Left ventricle myocardium inferior (tissue), 1 donor: ENCODE measurements around the gene ZNRF3. TPM values are rescaled to one million over a fixed set of nuclear protein-coding genes. Genes with fewer than 3 reads are reported as not detected.
A peak's percentile ranks its signal among the peaks of the same experiment; 100 is the strongest.

ENCODE experiments used
- DNase-seq: peaks from one replicate; pipeline ENCODE4 v3.0.0-alpha.2; 2020
- H3K27ac ChIP-seq: fragments of 200-600 bp; replicated peaks from 2 replicates; pipeline ENCODE4 v1.8.0; 2021
- H3K27me3 ChIP-seq: fragments of 200-600 bp; 2 replicates; pipeline ENCODE4 v1.8.0; 2021; ENCODE audit warnings: low read depth
- H3K36me3 ChIP-seq: fragments of 200-600 bp; 2 replicates; pipeline ENCODE4 v1.8.0; 2021
- H3K4me1 ChIP-seq: fragments of 200-600 bp; 2 replicates; pipeline ENCODE4 v1.8.0; 2021
- H3K4me3 ChIP-seq: fragments of 200-600 bp; 2 replicates; pipeline ENCODE4 v1.8.0; 2021; ENCODE audit warnings: mild to moderate bottlenecking, moderate library complexity
- H3K9me3 ChIP-seq: fragments of 200-600 bp; replicated peaks from 2 replicates; pipeline ENCODE4 v1.8.0; 2021
- intact Hi-C: fragments of 100-400 bp; cut with micrococcal nuclease; formaldehyde crosslinking; loops from one replicate; pipeline ENCODE4 v1.11.0; 2022
- total RNA-seq: library from RNA; stranded (reverse); fragmentation: NEBNext Ultra II Directional; extraction: Animal tissue kit (Norgen Biotek cat#: 25700); gene quantifications from one replicate; pipeline ENCODE4 v1.2.1, GENCODE V29; 2021
- TF ChIP-seq, protein P1 (sequence below): fragments of 200-600 bp; IDR thresholded peaks from 2 replicates; pipeline ENCODE4 v1.8.0; 2021; ENCODE audit warnings: antibody characterized with exemption, mild to moderate bottlenecking, borderline replicate concordance
- donor health status: DM: no; HTN: yes; CAD: no; lungs with severe emphysema.

ZNRF3 gene
- total RNA-seq, 1 donor from 2014 or later, result 6.3 TPM

DNA sequence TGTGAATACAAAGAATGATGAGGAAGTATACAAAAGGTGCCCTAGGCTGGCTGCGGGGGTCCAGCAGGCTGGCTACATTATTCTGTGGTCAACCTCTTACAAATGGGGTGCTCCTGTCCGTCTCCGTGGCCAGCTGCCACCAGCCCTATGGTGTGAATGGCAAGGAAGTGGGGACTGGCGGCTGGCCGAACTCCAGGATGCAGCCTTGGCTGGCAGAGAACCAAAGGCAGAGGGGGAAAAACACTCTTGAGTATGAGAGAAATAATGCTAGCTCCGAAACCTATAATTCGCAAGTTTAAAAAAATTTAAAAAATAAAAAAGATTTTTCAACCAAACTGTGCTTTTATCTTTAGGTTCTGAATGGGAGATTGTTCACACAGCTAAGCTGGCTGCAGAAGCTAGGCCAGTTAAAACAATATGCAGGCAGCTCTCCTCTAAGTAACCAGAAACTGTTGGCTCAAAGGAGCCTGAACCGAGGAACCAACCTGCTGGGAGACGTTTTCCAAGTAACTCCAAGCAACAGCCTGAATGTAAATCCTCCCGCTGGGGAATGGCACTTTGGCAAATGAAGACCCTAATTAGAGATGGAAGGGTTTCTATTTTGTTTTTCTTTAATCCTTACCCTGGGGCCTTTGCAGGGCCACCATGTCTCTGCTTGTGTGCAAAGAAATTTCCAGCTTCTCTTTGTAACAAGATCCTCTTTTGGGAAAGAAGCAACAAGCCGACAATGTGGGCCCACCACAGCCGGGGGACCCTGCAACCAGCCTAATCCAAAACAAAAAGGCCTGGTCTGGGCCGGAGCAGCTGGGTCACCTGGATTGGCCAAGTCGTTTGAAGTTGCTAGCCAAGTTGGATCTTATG, 128.1 kb downstream of the ZNRF3 start:
- intact Hi-C loops, result no loop called here
- DNase-seq, result peak; percentile 18
- Histone ChIP-seq H3K27me3 (no peaks in the 10 kb centered on the region), H3K27ac (no peak overlapping the region), H3K9me3 (no peaks in the 10 kb centered on the region), H3K4me1 (peaks cover 41% of the 10 kb centered on the region), H3K36me3 (no peaks in the 10 kb centered on the region), H3K4me3 (no peak overlapping the region)
- TF ChIP-seq, protein P1, sequence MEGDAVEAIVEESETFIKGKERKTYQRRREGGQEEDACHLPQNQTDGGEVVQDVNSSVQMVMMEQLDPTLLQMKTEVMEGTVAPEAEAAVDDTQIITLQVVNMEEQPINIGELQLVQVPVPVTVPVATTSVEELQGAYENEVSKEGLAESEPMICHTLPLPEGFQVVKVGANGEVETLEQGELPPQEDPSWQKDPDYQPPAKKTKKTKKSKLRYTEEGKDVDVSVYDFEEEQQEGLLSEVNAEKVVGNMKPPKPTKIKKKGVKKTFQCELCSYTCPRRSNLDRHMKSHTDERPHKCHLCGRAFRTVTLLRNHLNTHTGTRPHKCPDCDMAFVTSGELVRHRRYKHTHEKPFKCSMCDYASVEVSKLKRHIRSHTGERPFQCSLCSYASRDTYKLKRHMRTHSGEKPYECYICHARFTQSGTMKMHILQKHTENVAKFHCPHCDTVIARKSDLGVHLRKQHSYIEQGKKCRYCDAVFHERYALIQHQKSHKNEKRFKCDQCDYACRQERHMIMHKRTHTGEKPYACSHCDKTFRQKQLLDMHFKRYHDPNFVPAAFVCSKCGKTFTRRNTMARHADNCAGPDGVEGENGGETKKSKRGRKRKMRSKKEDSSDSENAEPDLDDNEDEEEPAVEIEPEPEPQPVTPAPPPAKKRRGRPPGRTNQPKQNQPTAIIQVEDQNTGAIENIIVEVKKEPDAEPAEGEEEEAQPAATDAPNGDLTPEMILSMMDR, result no peak

DNA sequence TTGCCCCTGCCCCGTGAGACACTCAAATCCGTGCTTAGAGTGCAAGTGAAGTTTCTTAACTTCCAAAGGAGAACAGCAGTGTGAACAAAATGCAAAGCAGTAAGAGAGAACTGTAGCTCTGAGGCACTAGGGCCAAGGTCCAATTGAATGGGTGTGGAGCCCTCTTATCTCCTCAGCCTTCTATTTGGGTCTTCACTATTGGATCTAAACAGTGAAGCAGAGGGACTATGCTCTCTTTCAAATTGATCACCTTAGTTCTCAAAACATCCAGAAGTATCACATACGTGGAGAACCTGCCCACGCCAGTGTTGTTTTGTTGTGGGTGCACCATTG, 128.7 kb downstream of the ZNRF3 start:
- Histone ChIP-seq H3K36me3 (no peaks in the 10 kb centered on the region), H3K27me3 (no peaks in the 10 kb centered on the region), H3K4me3 (no peak overlapping the region), H3K4me1 (peaks cover 41% of the 10 kb centered on the region), H3K9me3 (no peaks in the 10 kb centered on the region), H3K27ac (no peak overlapping the region)
- TF ChIP-seq, protein P1, result no peak
- intact Hi-C loops, result no loop called here
- no peak for DNase-seq

DNA sequence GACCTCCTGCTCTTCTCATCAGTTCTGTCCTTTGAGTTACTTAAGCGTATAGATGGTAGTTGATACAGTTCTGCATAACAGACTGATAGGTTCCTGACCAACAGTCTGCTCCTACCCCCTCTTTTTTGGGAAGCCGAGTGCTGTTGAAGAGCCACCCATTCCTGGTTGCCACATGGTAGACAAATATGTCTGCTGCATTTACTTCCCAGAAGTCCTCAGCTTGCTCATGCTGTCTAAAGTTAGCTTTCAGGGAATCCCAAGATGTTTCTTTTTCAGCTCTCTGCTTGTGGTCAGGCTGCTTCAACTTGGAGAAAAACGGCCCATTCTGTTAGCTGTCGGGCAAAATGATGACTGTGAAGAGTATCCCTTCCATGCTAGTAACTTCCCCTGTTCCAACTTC, 129.6 kb downstream of the ZNRF3 start:
- TF ChIP-seq, protein P1, result no peak
- no peak for DNase-seq

DNA sequence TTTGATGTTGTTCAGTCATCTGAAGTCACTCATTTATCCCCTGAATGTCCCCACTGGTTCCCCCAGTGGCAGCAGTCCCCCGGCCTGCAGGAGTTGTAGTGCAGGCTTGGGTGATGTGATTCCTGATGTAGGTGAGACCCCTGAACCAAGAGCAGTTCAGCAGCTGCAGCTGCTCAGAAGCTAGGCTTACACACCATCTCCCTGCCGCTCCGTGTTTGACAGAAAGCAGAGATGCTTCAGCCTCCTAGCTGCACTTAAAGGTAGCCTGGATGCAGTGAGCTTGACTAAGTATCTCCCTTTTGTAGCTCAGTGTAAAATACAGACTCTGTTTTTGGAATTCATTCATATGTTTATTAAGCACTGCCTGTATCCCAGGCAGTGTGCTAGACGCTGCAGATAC, 130.9 kb downstream of the ZNRF3 start:
- Histone ChIP-seq H3K4me1 (peaks cover 34% of the 10 kb centered on the region), H3K36me3 (no peaks in the 10 kb centered on the region), H3K9me3 (no peaks in the 10 kb centered on the region), H3K27me3 (no peaks in the 10 kb centered on the region), H3K4me3 (no peak overlapping the region), H3K27ac (no peak overlapping the region)
- intact Hi-C loops, result no loop called here
- no peak for DNase-seq
- TF ChIP-seq, protein P1, result no peak

More for the DNA sequence above, 129.6 kb downstream of the ZNRF3 start:
- H3K4me3 ChIP-seq, result no peak overlapping the region
- no peak overlapping the region for H3K27ac ChIP-seq
- no peaks in the 10 kb centered on the region for H3K36me3 ChIP-seq
- H3K4me1 ChIP-seq, result peaks cover 41% of the 10 kb centered on the region
- no peaks in the 10 kb centered on the region for H3K9me3 ChIP-seq
- intact Hi-C loops, result no loop called here
- H3K27me3 ChIP-seq, result no peaks in the 10 kb centered on the region

DNA sequence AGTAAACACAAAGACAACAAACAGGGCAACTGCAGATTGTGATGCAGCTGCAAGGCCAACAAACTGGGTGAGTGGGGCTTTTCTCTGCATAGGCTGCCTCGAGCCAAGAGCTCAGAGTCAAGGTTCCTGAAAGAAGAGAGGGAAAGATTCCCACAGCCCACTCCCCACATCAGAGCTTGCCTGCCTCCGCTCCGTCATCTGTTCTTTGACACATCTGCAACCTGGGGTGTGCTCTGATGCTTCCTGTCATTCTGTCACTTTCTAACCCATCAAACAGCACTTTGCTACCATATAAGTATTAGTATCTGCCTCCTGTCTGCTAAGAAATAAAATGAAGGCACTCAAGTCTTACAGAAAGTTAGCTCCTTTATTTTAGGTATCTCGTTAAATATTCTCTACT, 131.4 kb downstream of the ZNRF3 start:
- no peaks in the 10 kb centered on the region for H3K27me3 ChIP-seq
- H3K36me3 ChIP-seq, result no peaks in the 10 kb centered on the region
- TF ChIP-seq, protein P1, result no peak
- no peaks in the 10 kb centered on the region for H3K9me3 ChIP-seq
- H3K4me1 ChIP-seq, result peaks cover 31% of the 10 kb centered on the region
- intact Hi-C loops, result no loop called here
- DNase-seq, result no peak
- no peak overlapping the region for H3K4me3 ChIP-seq
- H3K27ac ChIP-seq, result no peak overlapping the region
